GM23338 (cell line): ENCODE measurements around the gene KRTAP4-12. TPM values are rescaled to one million over a fixed set of nuclear protein-coding genes. Genes with fewer than 3 reads are reported as not detected.
"Not testable (repeated sequence)": the region's sequence is repeated elsewhere in the genome, so short reads cannot be mapped to it uniquely, and the experiment has no call there.

ENCODE experiments used
- ATAC-seq: fragments of 200-7000 bp; cut with Tn5 transposase; 3 replicates; pipeline ENCODE4 v1.9.1; 2020
- DNase-seq: peaks from one replicate; pipeline ENCODE4 v3.0.0-alpha.2; 2015; ENCODE audit warnings: low spot score
- H2AFZ ChIP-seq: fragments of 200-600 bp; sonication (generic); 2 replicates; pipeline ENCODE4 v1.8.0; 2016; ENCODE audit warnings: antibody characterized with exemption, mild to moderate bottlenecking, moderate library complexity
- H3F3A ChIP-seq: fragments of 200-600 bp; sonication (generic); replicated peaks from 2 replicates; pipeline ENCODE4 v1.8.0; 2017; ENCODE audit warnings: antibody characterized with exemption, mixed run types, low read depth
- H3K27ac ChIP-seq: fragments of 200-600 bp; sonication (generic); 2 replicates; pipeline ENCODE4 v1.6.1; 2016; ENCODE audit warnings: low read depth
- H3K27me3 ChIP-seq: fragments of 200-600 bp; sonication (generic); 2 replicates; pipeline ENCODE4 v1.8.0; 2016; ENCODE audit warnings: mild to moderate bottlenecking, mixed run types, moderate library complexity; ENCODE audit not compliant: insufficient read depth
- H3K36me3 ChIP-seq: fragments of 200-600 bp; sonication (generic); 2 replicates; pipeline ENCODE4 v1.8.0; 2016; ENCODE audit warnings: mild to moderate bottlenecking; ENCODE audit not compliant: insufficient read depth
- H3K4me1 ChIP-seq: fragments of 200-600 bp; sonication (generic); 2 replicates; pipeline ENCODE4 v1.8.0; 2016; ENCODE audit warnings: mild to moderate bottlenecking, moderate library complexity; ENCODE audit not compliant: insufficient read depth
- H3K4me2 ChIP-seq: fragments of 200-600 bp; sonication (generic); 2 replicates; pipeline ENCODE4 v1.7.1; 2017; ENCODE audit warnings: mixed run types
- H3K4me3 ChIP-seq: fragments of 200-600 bp; sonication (generic); 2 replicates; pipeline ENCODE4 v1.6.1; 2016; ENCODE audit warnings: mixed run types
- H3K79me2 ChIP-seq: fragments of 200-600 bp; sonication (generic); replicated peaks from 2 replicates; pipeline ENCODE4 v1.8.0; 2017; ENCODE audit warnings: mild to moderate bottlenecking; ENCODE audit not compliant: insufficient read depth
- H3K9me2 ChIP-seq: fragments of 200-600 bp; sonication (generic); 2 replicates; pipeline ENCODE4 v1.8.0; 2017; ENCODE audit not compliant: insufficient read depth
- H4K20me1 ChIP-seq: fragments of 200-600 bp; sonication (generic); replicated peaks from 2 replicates; pipeline ENCODE4 v1.8.0; 2017; ENCODE audit warnings: mild to moderate bottlenecking; ENCODE audit not compliant: insufficient read depth
- H3K27ac Mint-ChIP-seq: 2 replicates; pipeline ENCODE4 v1.8.0; 2020; ENCODE audit warnings: inconsistent platforms, mild to moderate bottlenecking, moderate library complexity, mixed read lengths
- H3K27me3 Mint-ChIP-seq: 3 replicates; pipeline ENCODE4 v1.8.0; 2022; ENCODE audit warnings: low read depth, mild to moderate bottlenecking, moderate library complexity, mixed read lengths, inconsistent platforms; ENCODE audit not compliant: insufficient read depth, poor library complexity
- H3K36me3 Mint-ChIP-seq: 3 replicates; pipeline ENCODE4 v1.8.0; 2021; ENCODE audit warnings: low read depth, mild to moderate bottlenecking, inconsistent platforms, moderate library complexity, mixed read lengths
- H3K4me1 Mint-ChIP-seq: 3 replicates; pipeline ENCODE4 v1.8.0; 2020; ENCODE audit warnings: mild to moderate bottlenecking, inconsistent platforms, mixed read lengths
- H3K4me3 Mint-ChIP-seq: 3 replicates; pipeline ENCODE4 v1.8.0; 2021; ENCODE audit warnings: moderate library complexity, mild to moderate bottlenecking, inconsistent platforms, mixed read lengths
- H3K9me3 Mint-ChIP-seq: 3 replicates; pipeline ENCODE4 v1.8.0; 2020; ENCODE audit warnings: moderate library complexity, mild to moderate bottlenecking, inconsistent platforms, mixed read lengths
- CREB1 ChIP-seq: fragments of 250-450 bp; sonication (Bioruptor Pico); IDR thresholded peaks from 2 replicates; pipeline ENCODE4 v1.5.0; 2020; ENCODE audit warnings: low read depth, mild to moderate bottlenecking, moderate library complexity
- CTCF ChIP-seq, 2 experiments: fragments of 200-600 bp in 1 of 2; sonication (generic) in 1 of 2; conservative IDR thresholded peaks; 2 replicates each; pipeline versions ENCODE4 v1.5.1 to v1.6.1; 2016 to 2017; ENCODE audit warnings: antibody characterized with exemption in 2 of 2, low read depth in 2 of 2, mild to moderate bottlenecking in 2 of 2, moderate library complexity in 1 of 2
- ETS1 ChIP-seq: IDR thresholded peaks from 2 replicates; pipeline ENCODE4 v1.6.1; 2016; ENCODE audit warnings: antibody characterized with exemption
- EZH2phosphoT487 ChIP-seq: fragments of 200-600 bp; sonication (generic); IDR thresholded peaks from one replicate; pipeline ENCODE4 v1.8.1; 2018; ENCODE audit warnings: antibody characterized with exemption; ENCODE audit not compliant: unreplicated experiment
- polyA plus RNA-seq: library from polyadenylated mRNA; unstranded; fragments of >200 nt; fragmentation: Nextera tagmentation; extraction: Ambion mirVana; gene quantifications from 2 replicates; pipeline ENCODE4 v1.2.1, GENCODE V29; 2016
- total RNA-seq: library from RNA; depleted of rRNA; stranded (reverse); fragments of >200 nt; shearing (Covaris generic); gene quantifications from 2 replicates; pipeline ENCODE4 v1.2.3, GENCODE V29; 2014

The KRTAP4-12 gene
- total and polyA plus RNA-seq, 2 experiments from 2014 or later, result not detected

GRCh38 chr17:41098042-41098441 is 25.9 kb downstream of the KRTAP4-12 start, which contains the start of gene KRTAP4-8 (continued):
- TF ChIP-seq CTCF (conservative IDR thresholded peaks at IDR 0.05; ENCODE audit: low read depth in 2 of 2) (no peak), ETS1 (no peak), CREB1 (CRISPR knock-in tag) (no peak), EZH2phosphoT487 (no peak)

GRCh38 chr17:41096055-41096454 is 27.9 kb downstream of the KRTAP4-12 start:
- ATAC-seq (no peak), DNase-seq (no peak)
- no peak overlapping the region for H3K4me3 Mint-ChIP-seq
- Histone ChIP-seq H3K4me2 (no peak overlapping the region), H2AFZ (no peak overlapping the region), H3K27me3 (no peaks in the 10 kb centered on the region), H3K9me2 (no peaks in the 10 kb centered on the region), H3F3A (no peaks in the 10 kb centered on the region), H3K4me3 (no peak overlapping the region), H4K20me1 (no peaks in the 10 kb centered on the region), H3K4me1 (peaks cover 7% of the 10 kb centered on the region), H3K27ac (no peak overlapping the region), H3K79me2 (no peaks in the 10 kb centered on the region), H3K36me3 (no peaks in the 10 kb centered on the region; the same call in 1 of the 2 replicates)
- H3K4me1 Mint-ChIP-seq, result peaks cover 24% of the 10 kb centered on the region
- TF ChIP-seq CREB1 (CRISPR knock-in tag), result no peak
- H3K27ac Mint-ChIP-seq, result no peak overlapping the region
- peaks cover 24% of the 10 kb centered on the region; the same call in 2 of the 3 replicates for H3K36me3 Mint-ChIP-seq
- H3K27me3 Mint-ChIP-seq, result no peaks in the 10 kb centered on the region
- peaks cover 28% of the 10 kb centered on the region for H3K9me3 Mint-ChIP-seq

- not testable (repeated sequence) for H3K79me2 ChIP-seq, H3F3A ChIP-seq, H3K4me2 ChIP-seq, ATAC-seq, H3K27ac Mint-ChIP-seq, H4K20me1 ChIP-seq, H3K4me1 ChIP-seq, H2AFZ ChIP-seq, H3K27me3 ChIP-seq, H3K9me2 ChIP-seq, H3K27me3 Mint-ChIP-seq, H3K4me3 ChIP-seq, H3K36me3 ChIP-seq, H3K4me3 Mint-ChIP-seq, H3K27ac ChIP-seq, DNase-seq
- H3K4me1 Mint-ChIP-seq, result peaks cover 13% of the 10 kb centered on the region
- H3K36me3 Mint-ChIP-seq, result peaks cover 16% of the 10 kb centered on the region
- peaks cover 28% of the 10 kb centered on the region for H3K9me3 Mint-ChIP-seq
Measured at GRCh38 chr17:41088760-41089352, 35.1 kb downstream of the KRTAP4-12 start.

- not testable (repeated sequence) for H3K79me2 ChIP-seq, H3K27me3 Mint-ChIP-seq, H4K20me1 ChIP-seq, H3F3A ChIP-seq, H3K4me1 ChIP-seq, H3K27me3 ChIP-seq, H3K4me2 ChIP-seq, H3K4me3 Mint-ChIP-seq, H3K4me3 ChIP-seq, H3K36me3 Mint-ChIP-seq, H2AFZ ChIP-seq, H3K27ac Mint-ChIP-seq, DNase-seq, H3K9me3 Mint-ChIP-seq, H3K27ac ChIP-seq, H3K36me3 ChIP-seq, ATAC-seq, H3K9me2 ChIP-seq
- peaks cover 17% of the 10 kb centered on the region for H3K4me1 Mint-ChIP-seq
Measured at GRCh38 chr17:41084100-41084856, 39.7 kb downstream of the KRTAP4-12 start, which contains the start of gene KRTAP4-7. TSS of gene KRTAP4-7 (plus strand) at chr17:41084150. CDS start at chr17:41084207, 57 bp downstream.

- peaks cover 17% of the 10 kb centered on the region for H3K4me1 Mint-ChIP-seq
- H3K79me2 ChIP-seq, H3K9me3 Mint-ChIP-seq, H3K27ac ChIP-seq, H3K36me3 Mint-ChIP-seq, H3K27me3 Mint-ChIP-seq, H3F3A ChIP-seq, H3K27me3 ChIP-seq, ATAC-seq, H3K4me1 ChIP-seq, H3K4me3 Mint-ChIP-seq, H3K4me2 ChIP-seq, H3K9me2 ChIP-seq, DNase-seq, H3K27ac Mint-ChIP-seq, H3K36me3 ChIP-seq, H2AFZ ChIP-seq, H4K20me1 ChIP-seq, H3K4me3 ChIP-seq: not testable (repeated sequence)
Measured at GRCh38 chr17:41083427-41083826, 40.6 kb downstream of the KRTAP4-12 start.
